Activated gamma-delta T cell treated with anti-CD3 and anti-CD28 coated beads, Interleukin-2, amount 50 U/mL, for 16 hours (primary cell): Measurements from ENCODE around the gene TTC9B.
"Not testable (repeated sequence)": the region's sequence is repeated elsewhere in the genome, so short reads cannot be mapped to it uniquely, and the experiment has no call there.

Source experiments
- DNase-seq: peaks from one replicate; pipeline ENCODE4 v3.0.0-alpha.2; 2020; ENCODE audit warnings: low read depth

Gene TTC9B

GRCh38 chr19:40214936-40215335 is 3.2 kb downstream of the TTC9B start:
- DNase-seq = no peak

DNA sequence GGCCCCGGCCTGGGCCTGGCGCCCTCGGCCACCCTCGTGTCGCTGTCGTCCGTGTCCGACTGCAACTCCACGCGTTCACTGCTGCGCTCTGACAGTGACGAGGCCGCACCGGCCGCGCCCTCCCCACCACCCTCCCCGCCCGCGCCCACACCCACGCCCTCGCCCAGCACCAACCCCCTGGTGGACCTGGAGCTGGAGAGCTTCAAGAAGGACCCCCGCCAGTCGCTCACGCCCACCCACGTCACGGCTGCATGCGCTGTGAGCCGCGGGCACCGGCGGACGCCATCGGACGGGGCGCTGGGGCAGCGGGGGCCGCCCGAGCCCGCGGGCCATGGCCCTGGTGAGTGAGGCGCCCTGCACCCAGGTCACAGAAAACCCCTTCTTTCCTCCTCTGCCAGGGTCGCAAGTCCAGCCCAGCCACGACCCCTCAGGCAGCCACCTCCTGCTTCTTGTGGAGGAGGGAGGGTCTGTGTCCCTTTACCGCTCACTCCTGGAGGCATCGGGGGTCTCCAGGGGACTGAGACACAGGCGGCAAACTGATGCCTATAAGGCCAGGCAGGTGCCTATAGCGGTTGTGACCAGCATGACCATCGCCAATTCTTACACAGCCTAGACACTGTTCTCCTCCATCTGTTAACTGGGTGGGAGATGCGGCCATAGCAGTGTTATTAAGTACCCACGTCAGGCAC is 4.2 kb downstream of the TTC9B start:
- DNase-seq = no peak

- DNase-seq = no peak
Observed at GRCh38 chr19:40213251-40213829, 4.8 kb downstream of the TTC9B start.

DNA sequence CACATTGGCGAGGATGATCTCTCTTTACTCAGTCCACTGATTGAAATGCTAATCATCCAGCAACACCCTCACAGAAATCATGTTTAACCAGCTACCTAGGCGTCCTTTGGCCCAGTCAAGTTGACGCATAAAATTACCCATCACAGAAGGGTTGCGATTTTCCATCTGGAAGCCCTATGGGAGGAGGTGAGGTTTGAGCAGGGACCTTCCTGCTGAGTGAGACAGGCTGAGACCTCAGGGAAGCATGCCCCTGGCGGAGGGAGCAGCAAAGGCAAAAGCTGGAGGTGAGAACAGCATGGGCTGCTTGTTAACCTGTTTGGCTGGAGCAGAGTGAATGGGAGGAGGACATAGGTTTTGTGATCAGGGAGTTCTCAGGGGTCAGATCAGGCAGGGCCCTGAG is 7.3 kb downstream of the TTC9B start:
- no peak for DNase-seq

DNA sequence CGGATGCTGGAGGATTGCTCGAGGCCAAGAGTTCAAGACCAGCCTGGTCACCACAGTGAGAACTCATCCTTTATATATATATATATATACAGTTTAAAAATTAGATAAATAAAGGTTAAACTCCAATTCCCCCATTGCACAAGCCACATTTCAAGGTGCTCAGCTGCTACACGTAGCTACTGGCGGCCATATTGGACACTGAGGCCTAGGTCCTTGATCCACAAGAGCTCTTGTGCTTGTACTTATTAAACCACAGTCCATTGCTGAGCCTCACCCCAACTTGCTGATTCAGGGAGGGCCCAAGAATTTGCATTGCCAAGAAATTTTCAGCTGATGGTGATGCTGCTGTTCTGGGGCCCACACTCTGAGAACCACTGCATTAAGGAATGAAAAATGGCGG is 9.6 kb downstream of the TTC9B start:
- DNase-seq = no peak

- DNase-seq = no peak
Observed at GRCh38 chr19:40205760-40206159, 12.4 kb downstream of the TTC9B start.

- DNase-seq = no peak
Observed at GRCh38 chr19:40204381-40204780, 13.8 kb downstream of the TTC9B start.

GRCh38 chr19:40200341-40201099 is 17.7 kb downstream of the TTC9B start:
- no peak for DNase-seq

DNA sequence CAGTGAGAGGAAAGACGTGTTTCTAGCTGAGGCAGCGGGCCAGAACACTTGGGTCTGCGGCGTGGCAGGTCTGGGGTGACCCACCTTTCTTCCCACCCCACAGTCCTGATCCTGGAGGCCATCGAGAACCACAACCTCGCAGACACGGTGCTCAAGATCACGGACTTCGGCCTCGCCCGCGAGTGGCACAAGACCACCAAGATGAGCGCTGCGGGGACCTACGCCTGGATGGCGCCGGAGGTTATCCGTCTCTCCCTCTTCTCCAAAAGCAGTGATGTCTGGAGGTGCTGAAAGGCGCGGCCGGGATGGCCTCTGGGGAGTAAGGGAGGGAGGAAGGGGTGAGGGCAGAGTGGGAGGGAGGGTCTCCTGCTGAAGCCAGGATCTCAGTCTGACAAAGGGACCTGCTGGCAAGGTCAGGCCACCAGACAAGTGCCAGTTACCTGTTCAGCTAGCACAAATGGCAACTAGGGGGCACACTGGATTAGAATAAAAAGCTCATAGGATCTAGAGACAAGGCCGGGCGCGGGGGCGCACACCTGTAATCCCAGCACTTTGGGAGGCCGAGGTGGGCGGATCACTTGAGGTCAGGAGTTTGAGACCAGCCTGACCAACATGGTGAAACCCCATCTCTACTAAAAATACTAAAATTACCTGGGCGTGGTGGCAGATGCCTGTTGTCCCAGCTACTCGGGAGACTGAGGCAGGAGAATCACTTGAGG is 19.8 kb downstream of the TTC9B start:
- no peak for DNase-seq

DNA sequence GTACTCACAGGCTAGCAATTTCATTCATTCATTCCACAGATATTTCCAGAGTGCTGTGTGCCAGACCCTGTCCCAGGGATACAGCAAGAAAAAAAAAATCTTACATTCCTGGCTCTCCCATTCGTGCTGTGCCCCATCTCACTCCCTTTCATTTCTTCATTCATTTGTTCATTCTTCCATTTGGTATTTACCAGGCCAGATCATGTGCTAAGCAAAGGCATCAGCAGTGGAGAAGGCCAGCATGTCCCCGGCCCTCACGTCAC is 24.7 kb downstream of the TTC9B start:
- no peak for DNase-seq

- no peak for DNase-seq
Observed at GRCh38 chr19:40192758-40193586, 25.2 kb downstream of the TTC9B start.

GRCh38 chr19:40191836-40192646 is 26.1 kb downstream of the TTC9B start:
- DNase-seq = no peak

DNA sequence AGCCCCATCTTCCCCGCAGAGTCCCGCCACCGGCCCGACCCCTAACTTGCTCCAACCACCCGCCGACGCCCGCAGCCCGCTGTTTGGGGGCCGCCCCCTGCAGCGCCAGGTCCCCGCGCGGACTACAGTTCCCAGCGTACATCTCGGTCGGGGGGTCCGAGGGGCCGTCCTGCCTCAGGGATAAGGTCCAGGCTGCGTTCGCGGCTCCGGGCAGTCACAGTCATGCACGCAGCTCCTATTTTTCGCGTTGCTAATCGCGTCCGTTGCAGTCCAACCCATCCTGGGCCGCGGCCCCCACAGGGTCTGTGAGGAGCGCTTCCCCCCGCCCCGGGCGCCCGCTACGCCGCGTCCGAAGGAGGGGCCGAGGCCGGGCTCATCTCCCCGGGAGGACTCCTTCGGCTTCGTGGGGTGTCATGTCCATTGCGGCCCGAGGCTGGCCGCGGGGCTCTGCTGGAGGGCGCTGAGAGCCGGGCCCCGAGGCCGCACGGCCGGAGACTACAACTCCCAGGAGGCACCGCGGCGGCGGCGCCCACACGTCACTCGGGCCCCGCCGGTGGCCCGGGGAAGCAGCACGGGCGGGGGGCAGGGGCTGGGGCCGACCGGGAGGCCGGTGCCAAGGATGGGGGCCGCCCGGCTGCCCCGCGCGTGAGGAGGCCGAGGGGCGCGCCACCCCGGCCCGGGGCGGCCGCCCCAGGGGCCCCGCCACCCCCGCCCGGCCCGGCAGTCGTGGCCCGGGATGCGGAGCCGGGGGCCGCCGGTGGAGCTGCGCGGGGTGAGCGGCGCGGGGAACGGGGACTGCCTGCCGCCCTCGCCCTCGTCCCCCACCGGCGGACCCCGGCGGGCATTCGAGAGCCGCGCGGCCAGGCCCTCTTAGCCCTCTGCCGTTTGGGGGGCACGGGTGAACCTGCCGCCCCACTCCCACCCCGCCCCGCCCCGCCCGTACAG is 27.0 kb downstream of the TTC9B start, which contains the start of gene MAP3K10:
MAP3K10 (plus strand) TSS at position 536 of the 945 bp plus-strand sequence. CDS start 606 bp downstream, outside the sequence.
- DNase-seq = peak; percentile 58

DNA sequence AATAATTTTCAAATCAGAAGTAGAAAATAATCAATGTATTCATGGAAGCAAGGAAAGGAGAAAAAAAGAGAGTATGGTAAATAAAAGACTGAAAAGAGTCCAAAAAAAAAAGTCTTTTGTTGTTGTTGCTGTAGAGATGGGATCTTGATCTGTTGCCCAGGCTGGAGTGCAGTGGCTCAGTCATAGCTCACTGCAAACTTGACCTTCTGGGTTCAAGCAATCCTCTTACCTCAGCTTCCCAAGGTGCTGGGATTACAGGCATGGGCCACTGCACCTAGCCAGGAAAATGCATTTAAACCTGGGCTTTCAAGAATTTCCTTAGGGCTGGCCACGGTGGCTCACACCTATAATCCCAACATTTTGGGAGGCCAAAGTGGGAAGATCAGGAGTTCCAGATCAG is 33.9 kb downstream of the TTC9B start:
- DNase-seq = no peak

- DNase-seq = no peak
Observed at GRCh38 chr19:40178756-40179155, 39.4 kb downstream of the TTC9B start.

DNA sequence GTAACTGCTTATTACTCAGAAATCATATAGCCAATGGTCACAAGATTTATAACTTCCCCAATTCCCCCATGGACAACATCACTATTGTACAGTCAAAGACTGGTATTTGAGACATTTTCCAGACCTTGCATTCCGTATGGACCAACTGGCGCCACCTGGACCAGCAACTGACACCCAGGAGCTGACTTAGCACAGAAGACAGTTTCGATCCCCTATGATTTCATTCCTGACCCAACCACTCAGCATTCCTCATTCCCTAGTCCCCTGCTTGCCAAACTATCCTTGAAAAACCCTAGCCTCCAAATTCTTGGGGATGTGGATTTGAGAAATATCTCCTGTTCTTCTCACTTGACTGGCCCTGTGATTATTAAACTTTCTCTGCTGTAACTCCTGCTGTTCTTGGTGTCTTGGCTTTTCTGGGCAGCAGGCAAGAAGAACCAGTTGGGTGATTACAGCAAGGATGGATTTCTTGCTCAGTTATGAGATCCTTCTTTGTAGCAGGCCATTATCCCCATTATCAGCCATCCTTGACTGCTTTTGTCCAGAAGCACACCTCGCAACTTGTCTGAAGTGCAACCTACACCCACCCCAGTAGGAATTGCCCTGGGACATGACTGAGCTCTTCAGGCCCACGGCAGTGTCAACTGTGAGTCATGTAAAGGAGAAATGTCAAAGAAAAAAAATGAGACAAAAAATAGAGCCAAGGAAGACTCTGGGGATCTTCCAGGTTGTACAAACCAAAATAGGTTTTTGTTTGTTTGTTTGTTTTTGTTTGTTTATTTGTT is 40.7 kb downstream of the TTC9B start:
- DNase-seq = no peak

DNA sequence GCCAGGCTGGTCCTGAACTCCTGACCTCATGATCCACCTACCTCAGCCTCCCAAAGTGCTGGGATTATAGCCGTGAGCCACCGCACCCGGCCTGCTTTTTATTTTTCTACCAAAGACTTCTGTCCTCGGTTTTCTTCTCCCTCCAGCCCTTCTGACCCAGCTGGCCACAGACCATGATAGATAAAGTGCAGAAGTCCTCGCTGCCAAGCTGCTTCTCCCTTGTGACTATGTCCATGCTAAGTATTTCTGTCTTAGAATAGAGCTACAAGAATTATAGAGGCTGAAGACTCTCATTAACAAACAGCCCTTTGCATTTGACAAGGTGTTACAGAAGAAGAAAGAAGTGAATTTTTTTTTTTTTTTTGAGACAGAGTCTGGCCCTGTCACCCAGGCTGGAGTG is 42.4 kb downstream of the TTC9B start:
- no peak for DNase-seq

- no peak for DNase-seq
Observed at GRCh38 chr19:40174092-40174491, 44.1 kb downstream of the TTC9B start.

- DNase-seq = not testable (repeated sequence)
Observed at GRCh38 chr19:40171293-40171692, 46.9 kb downstream of the TTC9B start.
